A673 (cell line): ENCODE measurements around the gene POLR2B. TPM values are rescaled to one million over a fixed set of nuclear protein-coding genes. Genes with fewer than 3 reads are reported as not detected.

Experiments
- BruUV-seq: library from RNA; stranded (reverse); fragments of 400-500 nt; replicated peaks from 2 replicates; lab custom pipeline; 2021; lab: Mats Ljungman, UMichigan
- CTCF ChIA-PET: fragments of 300-600 bp; sonication (Branson Sonifier 250); formaldehyde crosslinking; loops from one replicate; lab custom pipeline; 2022; ENCODE audit warnings: antibody characterized with exemption; lab: Charles Lee
- POLR2A ChIA-PET: fragments of 300-600 bp; sonication (Branson Sonifier 250); formaldehyde crosslinking; loops from one replicate; lab custom pipeline; 2022; ENCODE audit warnings: antibody characterized with exemption; ENCODE audit not compliant: low non-redundant PET; lab: Charles Lee
- DNase-seq: peaks from one replicate; pipeline ENCODE4 v3.0.0-alpha.2; 2015; ENCODE audit warnings: low spot score
- H3K27ac ChIP-seq: fragments of 200-600 bp; sonication (generic); 2 replicates; pipeline ENCODE4 v1.5.1; 2016; ENCODE audit warnings: mixed run types, low read depth, mild to moderate bottlenecking, mixed read lengths, antibody characterized with exemption, low read length; ENCODE audit not compliant: poor library complexity, severe bottlenecking
- H3K27me3 ChIP-seq: fragments of 200-600 bp; sonication (generic); replicated peaks from 2 replicates; pipeline ENCODE4 v1.6.1; 2017; ENCODE audit warnings: mixed run types, low read depth, mild to moderate bottlenecking, mixed read lengths, antibody characterized with exemption, low read length; ENCODE audit not compliant: insufficient read depth, poor library complexity
- H3K36me3 ChIP-seq: fragments of 200-600 bp; sonication (generic); 2 replicates; pipeline ENCODE4 v1.6.1; 2016; ENCODE audit warnings: mixed run types, mild to moderate bottlenecking, mixed read lengths, antibody characterized with exemption, low read length; ENCODE audit not compliant: insufficient read depth, poor library complexity, severe bottlenecking
- H3K4me1 ChIP-seq: fragments of 200-600 bp; sonication (generic); 2 replicates; pipeline ENCODE4 v1.6.1; 2017; ENCODE audit warnings: mixed run types, mild to moderate bottlenecking, mixed read lengths, antibody characterized with exemption, low read length; ENCODE audit not compliant: insufficient read depth, poor library complexity, severe bottlenecking
- H3K4me3 ChIP-seq: fragments of 200-600 bp; sonication (generic); 2 replicates; pipeline ENCODE4 v1.5.1; 2016; ENCODE audit warnings: low read depth, mixed run types, mild to moderate bottlenecking, mixed read lengths, low read length; ENCODE audit not compliant: poor library complexity, severe bottlenecking
- H3K9me3 ChIP-seq: fragments of 200-600 bp; sonication (generic); 2 replicates; pipeline ENCODE4 v1.6.1; 2016; ENCODE audit warnings: mixed run types, low read depth, mild to moderate bottlenecking, mixed read lengths, antibody characterized with exemption, low read length; ENCODE audit not compliant: poor library complexity, severe bottlenecking
- EZH2 ChIP-seq: fragments of 200-600 bp; sonication (generic); IDR thresholded peaks from 2 replicates; pipeline ENCODE4 v1.6.1; 2017; ENCODE audit warnings: borderline replicate concordance, low read depth, mild to moderate bottlenecking, mixed read lengths, antibody characterized with exemption, low read length; ENCODE audit not compliant: poor library complexity, severe bottlenecking
- intact Hi-C: fragments of 100-400 bp; cut with micrococcal nuclease; formaldehyde crosslinking; loops from one replicate; pipeline ENCODE4 v1.10.0; 2022; ENCODE audit not compliant: unreplicated experiment
- total RNA-seq: library from RNA; stranded (reverse); gene quantifications from 2 replicates; pipeline ENCODE4 v1.2.3, GENCODE V29; 2021
- TF ChIP-seq, protein P1 (sequence below): fragments of 300-800, 200-600 bp; sonication (generic); conservative IDR thresholded peaks from 2 replicates; pipeline ENCODE4 v1.5.1; 2017; ENCODE audit warnings: low read depth, mild to moderate bottlenecking, antibody characterized with exemption, low read length, moderate library complexity, mixed read lengths

POLR2B gene
- total RNA-seq, 1 experiment from 2014 or later = 71.9 TPM

- Histone ChIP-seq H3K4me1 (no peaks in the 10 kb centered on the region), H3K4me3 (no peak overlapping the region), H3K27me3 (no peaks in the 10 kb centered on the region), H3K9me3 (no peaks in the 10 kb centered on the region), H3K36me3 (no peaks in the 10 kb centered on the region), H3K27ac (no peak overlapping the region)
- ChIA-PET CTCF (no interaction called here), POLR2A (interaction anchor here (0.6 kb wide), 1 partner anchor 30 kb away, joined by 5 read pairs; no protein-coding TSS in a partner anchor)
- TF ChIP-seq, protein P1, sequence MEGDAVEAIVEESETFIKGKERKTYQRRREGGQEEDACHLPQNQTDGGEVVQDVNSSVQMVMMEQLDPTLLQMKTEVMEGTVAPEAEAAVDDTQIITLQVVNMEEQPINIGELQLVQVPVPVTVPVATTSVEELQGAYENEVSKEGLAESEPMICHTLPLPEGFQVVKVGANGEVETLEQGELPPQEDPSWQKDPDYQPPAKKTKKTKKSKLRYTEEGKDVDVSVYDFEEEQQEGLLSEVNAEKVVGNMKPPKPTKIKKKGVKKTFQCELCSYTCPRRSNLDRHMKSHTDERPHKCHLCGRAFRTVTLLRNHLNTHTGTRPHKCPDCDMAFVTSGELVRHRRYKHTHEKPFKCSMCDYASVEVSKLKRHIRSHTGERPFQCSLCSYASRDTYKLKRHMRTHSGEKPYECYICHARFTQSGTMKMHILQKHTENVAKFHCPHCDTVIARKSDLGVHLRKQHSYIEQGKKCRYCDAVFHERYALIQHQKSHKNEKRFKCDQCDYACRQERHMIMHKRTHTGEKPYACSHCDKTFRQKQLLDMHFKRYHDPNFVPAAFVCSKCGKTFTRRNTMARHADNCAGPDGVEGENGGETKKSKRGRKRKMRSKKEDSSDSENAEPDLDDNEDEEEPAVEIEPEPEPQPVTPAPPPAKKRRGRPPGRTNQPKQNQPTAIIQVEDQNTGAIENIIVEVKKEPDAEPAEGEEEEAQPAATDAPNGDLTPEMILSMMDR = no peak
- no TSS peak for BruUV-seq
- intact Hi-C loops = no loop called here
- DNase-seq = no peak
Observed at GRCh38 chr4:56940971-56941370, 37.7 kb upstream of the POLR2B start.

DNA sequence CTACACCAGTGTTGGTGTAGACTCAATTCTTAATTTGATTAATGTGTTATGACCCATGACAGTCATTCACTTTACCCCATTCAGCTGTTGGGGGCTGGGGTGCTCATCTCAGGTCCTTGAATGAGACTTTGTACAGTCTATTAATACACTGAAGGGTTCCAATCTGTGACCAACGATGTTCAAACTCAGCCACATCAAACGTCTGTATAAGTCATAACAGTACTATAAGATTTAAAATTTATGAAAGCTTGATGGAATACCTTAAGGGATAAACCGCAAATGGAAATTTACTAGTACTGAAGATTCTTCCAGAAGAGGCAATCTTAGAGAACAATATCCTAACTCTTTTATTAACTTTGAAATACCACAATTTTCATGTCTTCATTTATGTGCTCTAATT, 37.3 kb upstream of the POLR2B start:
- CTCF ChIA-PET = no interaction called here
- BruUV-seq = no TSS peak
- POLR2A ChIA-PET = no interaction called here

DNA sequence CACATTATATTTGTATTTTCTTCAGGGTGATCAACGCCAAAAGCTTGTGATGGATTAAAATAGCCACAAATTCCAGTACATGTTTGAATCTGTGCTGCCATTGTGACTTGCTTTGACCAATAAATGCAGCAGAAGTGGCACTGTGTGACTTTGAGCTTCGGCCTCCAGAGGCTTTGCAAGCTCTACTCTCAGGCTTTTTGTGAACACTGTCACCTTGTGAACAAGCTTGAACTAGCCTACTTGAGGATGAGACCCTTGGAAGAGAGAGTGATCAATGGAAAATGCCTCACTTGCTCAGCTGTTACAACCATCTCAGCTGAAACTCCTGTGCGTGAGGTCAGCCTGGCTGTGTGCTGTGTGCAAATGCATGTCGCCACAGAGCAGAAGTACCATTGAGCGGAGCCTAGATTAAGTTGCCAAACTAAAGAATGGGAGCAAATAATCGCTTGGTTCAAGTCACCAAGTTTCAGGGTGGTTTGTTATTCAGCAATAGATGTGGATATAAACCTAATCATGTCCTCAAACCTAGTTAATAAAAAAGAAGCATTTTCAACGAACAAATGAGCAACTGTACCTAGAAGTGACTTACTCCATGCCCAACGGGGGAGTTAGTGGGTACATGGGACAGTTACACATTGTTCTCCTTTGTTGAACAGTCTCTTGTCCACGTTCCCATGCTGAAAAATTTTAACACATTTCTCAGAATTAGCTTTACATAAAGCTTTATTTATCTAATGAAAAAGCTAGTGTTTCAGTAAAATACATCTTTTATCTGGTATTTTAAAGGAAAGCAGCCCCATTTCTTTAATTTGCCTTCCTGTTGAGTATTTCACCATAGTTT, 24.8 kb upstream of the POLR2B start:
- BruUV-seq = no TSS peak
- TF ChIP-seq EZH2 = no peak
- TF ChIP-seq, protein P1 = no peak
- ChIA-PET POLR2A (no interaction called here), CTCF (no interaction called here)
- Histone ChIP-seq H3K27ac (no peak overlapping the region), H3K9me3 (no peaks in the 10 kb centered on the region), H3K4me3 (no peak overlapping the region), H3K36me3 (no peaks in the 10 kb centered on the region), H3K27me3 (no peaks in the 10 kb centered on the region), H3K4me1 (peaks cover 5% of the 10 kb centered on the region)
- DNase-seq = no peak
- intact Hi-C loops = no loop called here

More for the DNA sequence above, 37.3 kb upstream of the POLR2B start:
- no peaks in the 10 kb centered on the region for H3K27me3 ChIP-seq
- H3K9me3 ChIP-seq = no peaks in the 10 kb centered on the region
- no peaks in the 10 kb centered on the region for H3K4me1 ChIP-seq
- no peaks in the 10 kb centered on the region for H3K36me3 ChIP-seq
- H3K4me3 ChIP-seq = no peak overlapping the region
- intact Hi-C loops = no loop called here
- TF ChIP-seq, protein P1 = no peak
- TF ChIP-seq EZH2 = no peak
- no peak for DNase-seq
- no peak overlapping the region for H3K27ac ChIP-seq
